Measurements from ENCODE around the gene NFASC.

Gene NFASC

GRCh38 chr1:204889681-204890383 is 19.2 kb downstream of the NFASC start:
- DNase-seq (ENCODE audit: low read depth) = no peak

- no peak for DNase-seq (ENCODE audit: low read depth)
Observed at GRCh38 chr1:204891860-204892259, 21.2 kb downstream of the NFASC start.

GRCh38 chr1:204894031-204894430 is 23.4 kb downstream of the NFASC start:
- no peak for DNase-seq (ENCODE audit: low read depth)

GRCh38 chr1:204894606-204895005 is 23.9 kb downstream of the NFASC start:
- DNase-seq (ENCODE audit: low read depth) = no peak

GRCh38 chr1:204896023-204896422 is 25.4 kb downstream of the NFASC start:
- DNase-seq (ENCODE audit: low read depth) = no peak

- no peak for DNase-seq (ENCODE audit: low read depth)
Observed at GRCh38 chr1:204896787-204897469, 26.3 kb downstream of the NFASC start.

- no peak for DNase-seq (ENCODE audit: low read depth)
Observed at GRCh38 chr1:204900721-204901120, 30.1 kb downstream of the NFASC start.

- no peak for DNase-seq (ENCODE audit: low read depth)
Observed at GRCh38 chr1:204902671-204903070, 32.0 kb downstream of the NFASC start.

GRCh38 chr1:204904228-204904810 is 33.7 kb downstream of the NFASC start:
- DNase-seq (ENCODE audit: low read depth) = no peak

- DNase-seq (ENCODE audit: low read depth) = no peak
Observed at GRCh38 chr1:204909109-204909508, 38.4 kb downstream of the NFASC start.

GRCh38 chr1:204915861-204916495 is 45.3 kb downstream of the NFASC start:
- no peak for DNase-seq (ENCODE audit: low read depth)

GRCh38 chr1:204917802-204918201 is 47.1 kb downstream of the NFASC start:
- DNase-seq (ENCODE audit: low read depth) = no peak

- no peak for DNase-seq (ENCODE audit: low read depth)
Observed at GRCh38 chr1:204920511-204920910, 49.8 kb downstream of the NFASC start.

GRCh38 chr1:204920967-204921366 is 50.3 kb downstream of the NFASC start:
- no peak for DNase-seq (ENCODE audit: low read depth)

- no peak for DNase-seq (ENCODE audit: low read depth)
Observed at GRCh38 chr1:204921855-204922516, 51.3 kb downstream of the NFASC start.

GRCh38 chr1:204923201-204923600 is 52.5 kb downstream of the NFASC start:
- DNase-seq (ENCODE audit: low read depth) = no peak

GRCh38 chr1:204923626-204924012 is 53.0 kb downstream of the NFASC start:
- no peak for DNase-seq (ENCODE audit: low read depth)

- no peak for DNase-seq (ENCODE audit: low read depth)
Observed at GRCh38 chr1:204924013-204924759, 53.5 kb downstream of the NFASC start.

- no peak for DNase-seq (ENCODE audit: low read depth)
Observed at GRCh38 chr1:204925701-204926100, 55.0 kb downstream of the NFASC start.

- DNase-seq (ENCODE audit: low read depth) = no peak
Observed at GRCh38 chr1:204927673-204928641, 57.3 kb downstream of the NFASC start.

Measured in T follicular helper cell (primary cell).